Natural killer cell (primary cell): ENCODE measurements around the gene SRXN1. TPM values are rescaled to one million over a fixed set of nuclear protein-coding genes. Genes with fewer than 3 reads are reported as not detected.

Source experiments
- ATAC-seq, 3 donors: fragments of 150-1000 bp in 2 of 3; fragments of 200-7000 bp in 1 of 3; cut with Tn5 transposase; 1 replicate in 1 of 3; 2 replicates in 2 of 3; pipeline ENCODE4 v1.10.0; 2021; ENCODE audit warnings: mild to moderate bottlenecking in 2 of 3, moderate library complexity in 2 of 3
- DNase-seq, 2 donors: peaks; one replicate each; pipeline versions ENCODE4 v3.0.0 to v3.0.0-alpha.2; 2013 to 2021; ENCODE audit warnings: mixed read lengths in 1 of 2
- H3K27ac ChIP-seq: one replicate; pipeline ENCODE4 v1.5.1; 2013; ENCODE audit warnings: mild to moderate bottlenecking, low read length
- H3K27me3 ChIP-seq: one replicate; pipeline ENCODE4 v1.6.1; 2013; ENCODE audit warnings: low read length; ENCODE audit not compliant: control insufficient read depth, insufficient read depth
- H3K36me3 ChIP-seq: one replicate; pipeline ENCODE4 v1.6.1; 2013; ENCODE audit warnings: low read length; ENCODE audit not compliant: control insufficient read depth, insufficient read depth
- H3K4me1 ChIP-seq: one replicate; pipeline ENCODE4 v1.6.1; 2013; ENCODE audit warnings: low read length; ENCODE audit not compliant: control insufficient read depth, insufficient read depth
- H3K4me3 ChIP-seq: one replicate; pipeline ENCODE4 v1.5.1; 2013; ENCODE audit warnings: low read length
- H3K9me3 ChIP-seq: one replicate; pipeline ENCODE4 v1.6.1; 2013; ENCODE audit warnings: low read length; ENCODE audit not compliant: control insufficient read depth, insufficient read depth
- H3K27ac Mint-ChIP-seq, 2 donors: one replicate each; pipeline ENCODE4 v1.8.0; 2022; ENCODE audit warnings: mild to moderate bottlenecking in 2 of 2, mixed read lengths in 2 of 2, moderate library complexity in 1 of 2
- H3K27me3 Mint-ChIP-seq, 2 donors: one replicate each; pipeline ENCODE4 v1.8.0; 2022; ENCODE audit warnings: low read depth in 2 of 2, mixed read lengths in 2 of 2
- H3K36me3 Mint-ChIP-seq: one replicate; pipeline ENCODE4 v1.8.0; 2022; ENCODE audit warnings: mixed read lengths
- H3K4me1 Mint-ChIP-seq, 2 donors: one replicate each; pipeline ENCODE4 v1.8.0; 2022; ENCODE audit warnings: mixed read lengths in 2 of 2
- H3K4me3 Mint-ChIP-seq: one replicate; pipeline ENCODE4 v1.8.0; 2022; ENCODE audit warnings: mild to moderate bottlenecking, moderate library complexity, mixed read lengths
- H3K9me3 Mint-ChIP-seq, 2 donors: one replicate each; pipeline ENCODE4 v1.8.0; 2022; ENCODE audit warnings: mixed read lengths in 2 of 2
- WGBS: methylation state at CpG from one replicate; pipeline ENCODE4 v1.1.7; 2013; ENCODE audit warnings: missing lambda C conversion rate; ENCODE audit not compliant: insufficient coverage; 5-methylcytosine and 5-hydroxymethylcytosine counted together
- intact Hi-C: fragments of 100-400 bp; cut with micrococcal nuclease; formaldehyde crosslinking; loops from one replicate; pipeline ENCODE4 v1.14.2; 2022
- total RNA-seq, 4 donors: library from RNA; stranded (reverse); fragments of 120-200 nt in 1 of 4; gene quantifications; one replicate each; pipeline versions ENCODE4 v1.2.3 to v1.2.4, GENCODE V29; 2013 to 2022
- TF ChIP-seq, protein P1 (sequence below): fragments of 200-600 bp; IDR thresholded peaks from one replicate; pipeline ENCODE4 v1.8.0; 2022; ENCODE audit warnings: antibody characterized with exemption

Gene SRXN1
- total RNA-seq, 3 donors from 2014 or later (not counting 1 experiment from before 2014, with no cell fraction given) = 9.1 to 16.7 (median 11.6) TPM

DNA sequence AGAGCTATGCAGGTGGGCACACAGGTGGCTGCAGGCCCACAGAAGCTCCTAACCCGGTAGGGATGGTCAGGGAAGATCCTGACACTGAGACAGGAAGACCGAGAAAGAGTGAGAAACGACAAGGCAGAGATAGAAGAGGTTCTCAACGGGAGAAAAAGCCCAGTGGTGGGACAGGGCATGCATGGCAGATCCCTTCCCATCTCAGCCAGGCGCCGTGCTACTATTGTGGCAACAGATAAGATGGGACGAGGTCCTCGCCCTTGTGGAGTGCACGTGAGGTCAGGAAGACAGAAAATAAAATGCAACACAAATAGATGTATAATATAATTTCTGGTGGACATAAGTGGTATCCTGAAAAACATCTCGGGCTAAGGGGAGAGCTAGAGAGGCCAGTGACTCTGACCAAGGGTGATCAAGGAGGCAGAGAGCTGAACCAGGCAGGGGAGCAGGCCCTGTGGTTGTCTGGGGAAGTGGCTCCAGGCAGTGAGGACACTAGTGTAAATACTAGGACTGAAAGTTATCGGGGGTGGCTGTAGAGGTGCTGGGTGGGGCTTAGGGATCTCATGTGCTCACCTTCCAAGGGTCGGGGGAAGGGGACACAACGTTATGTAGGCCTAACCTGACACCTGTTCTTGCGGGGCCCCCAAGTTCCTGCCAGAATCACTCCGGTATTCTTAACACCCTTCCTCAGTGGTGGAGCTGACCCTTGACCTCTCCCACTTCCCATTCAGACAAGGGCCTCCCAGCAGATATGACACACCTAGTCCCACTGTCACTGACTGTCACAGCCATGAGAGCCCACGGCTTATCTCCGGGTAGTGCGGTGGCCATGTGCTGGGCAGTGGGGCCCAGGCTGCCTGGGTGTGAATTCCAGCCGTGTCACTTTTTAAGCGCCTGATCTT lies 1.0 kb downstream of the SRXN1 start:
- WGBS = 66% methylated on average over 19 of the region's 20 CpGs
- peak overlapping the region; percentile 38 for H3K27ac ChIP-seq

DNA sequence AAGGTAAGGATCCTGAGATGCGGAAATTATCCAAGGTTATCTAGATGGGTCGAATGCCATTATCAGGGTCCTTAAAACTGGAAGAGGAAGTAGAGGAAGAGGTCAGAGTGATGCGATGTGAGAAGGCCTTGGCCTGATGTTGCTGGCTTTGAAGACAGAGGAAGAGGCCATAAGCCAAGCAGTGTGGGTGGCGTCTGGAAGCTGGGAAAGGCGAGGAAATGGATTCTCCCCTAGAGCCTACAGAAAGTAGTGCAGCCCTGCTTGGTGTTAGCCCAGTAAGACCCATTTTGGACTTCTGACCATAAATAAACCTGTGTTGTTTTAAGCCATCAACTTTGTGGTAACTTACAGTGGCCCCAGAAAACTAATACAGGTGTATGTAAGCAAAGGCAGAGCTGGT lies 2.0 kb downstream of the SRXN1 start:
- Mint-ChIP-seq H3K4me1 (peaks cover 39 to 48% of the 10 kb centered on the region in 2 donors), H3K27me3 (peaks cover 0 to 3% of the 10 kb centered on the region in 2 donors), H3K36me3 (no peaks in the 10 kb centered on the region), H3K9me3 (no peaks in the 10 kb centered on the region), H3K27ac (peak overlapping the region; percentile 68 to 76), H3K4me3 (peak overlapping the region; percentile 85)
- DNase-seq (no peak), ATAC-seq (no peak)
- TF ChIP-seq, protein P1, sequence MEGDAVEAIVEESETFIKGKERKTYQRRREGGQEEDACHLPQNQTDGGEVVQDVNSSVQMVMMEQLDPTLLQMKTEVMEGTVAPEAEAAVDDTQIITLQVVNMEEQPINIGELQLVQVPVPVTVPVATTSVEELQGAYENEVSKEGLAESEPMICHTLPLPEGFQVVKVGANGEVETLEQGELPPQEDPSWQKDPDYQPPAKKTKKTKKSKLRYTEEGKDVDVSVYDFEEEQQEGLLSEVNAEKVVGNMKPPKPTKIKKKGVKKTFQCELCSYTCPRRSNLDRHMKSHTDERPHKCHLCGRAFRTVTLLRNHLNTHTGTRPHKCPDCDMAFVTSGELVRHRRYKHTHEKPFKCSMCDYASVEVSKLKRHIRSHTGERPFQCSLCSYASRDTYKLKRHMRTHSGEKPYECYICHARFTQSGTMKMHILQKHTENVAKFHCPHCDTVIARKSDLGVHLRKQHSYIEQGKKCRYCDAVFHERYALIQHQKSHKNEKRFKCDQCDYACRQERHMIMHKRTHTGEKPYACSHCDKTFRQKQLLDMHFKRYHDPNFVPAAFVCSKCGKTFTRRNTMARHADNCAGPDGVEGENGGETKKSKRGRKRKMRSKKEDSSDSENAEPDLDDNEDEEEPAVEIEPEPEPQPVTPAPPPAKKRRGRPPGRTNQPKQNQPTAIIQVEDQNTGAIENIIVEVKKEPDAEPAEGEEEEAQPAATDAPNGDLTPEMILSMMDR = no peak
- Histone ChIP-seq H3K27ac (no peak overlapping the region), H3K27me3 (no peaks in the 10 kb centered on the region), H3K4me1 (peaks cover 22% of the 10 kb centered on the region), H3K4me3 (no peak overlapping the region), H3K36me3 (peaks cover 16% of the 10 kb centered on the region), H3K9me3 (no peaks in the 10 kb centered on the region)
- intact Hi-C loops = loop anchor here (5.0 kb wide), 1 partner anchor 181 kb away; the partner anchor contains the start of gene FAM110A
- 92% methylated on average over 5 of the region's 5 CpGs for WGBS

More for the DNA sequence above, 1.0 kb downstream of the SRXN1 start:
- TF ChIP-seq, protein P1 = no peak
- peaks cover 39 to 48% of the 10 kb centered on the region in 2 donors for H3K4me1 Mint-ChIP-seq
- peak overlapping the region; percentile 85 for H3K4me3 Mint-ChIP-seq
- H3K4me1 ChIP-seq = peaks cover 22% of the 10 kb centered on the region
- no peaks in the 10 kb centered on the region for H3K9me3 Mint-ChIP-seq
- no peaks in the 10 kb centered on the region for H3K36me3 Mint-ChIP-seq
- ATAC-seq = no peak
- peak overlapping the region; percentile 59 for H3K4me3 ChIP-seq
- no peaks in the 10 kb centered on the region for H3K27me3 ChIP-seq
- no peak for DNase-seq
- peaks cover 15% of the 10 kb centered on the region for H3K36me3 ChIP-seq
- H3K9me3 ChIP-seq = no peaks in the 10 kb centered on the region
- intact Hi-C loops = loop anchor here (5.0 kb wide), 1 partner anchor 180 kb away; the partner anchor contains the start of gene FAM110A
- H3K27me3 Mint-ChIP-seq = peaks cover 3 to 6% of the 10 kb centered on the region in 2 donors
- H3K27ac Mint-ChIP-seq = peak overlapping the region; percentile 68 to 76

DNA sequence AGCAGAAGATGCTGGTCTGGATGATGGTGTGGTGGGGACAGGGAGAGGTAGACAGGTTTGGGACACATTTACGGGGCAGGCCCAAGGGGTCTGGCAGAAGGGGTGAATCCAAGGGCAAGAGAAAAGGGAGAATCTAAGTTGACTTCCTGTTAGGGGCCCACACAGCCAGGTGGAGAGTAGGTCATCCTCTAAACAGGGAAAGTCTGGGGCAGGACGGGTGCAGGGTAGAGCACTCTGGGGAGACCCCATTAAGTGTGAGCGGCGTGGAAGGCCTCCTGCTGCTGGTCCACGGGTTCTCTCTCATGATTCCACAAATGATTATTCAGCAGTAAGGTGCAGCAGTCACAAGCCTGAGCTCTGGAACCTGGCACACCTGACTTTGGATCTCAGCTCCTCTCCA lies 2.7 kb downstream of the SRXN1 start:
- H3K36me3 Mint-ChIP-seq = no peaks in the 10 kb centered on the region
- Histone ChIP-seq H3K9me3 (no peaks in the 10 kb centered on the region), H3K27ac (no peak overlapping the region), H3K4me1 (peaks cover 27% of the 10 kb centered on the region), H3K4me3 (no peak overlapping the region), H3K36me3 (peaks cover 16% of the 10 kb centered on the region), H3K27me3 (no peaks in the 10 kb centered on the region)
- no peak for DNase-seq
- H3K27me3 Mint-ChIP-seq = peaks cover 0 to 1% of the 10 kb centered on the region in 2 donors
- H3K9me3 Mint-ChIP-seq = no peaks in the 10 kb centered on the region
- peaks cover 39 to 54% of the 10 kb centered on the region in 2 donors for H3K4me1 Mint-ChIP-seq
- TF ChIP-seq, protein P1 = no peak
- H3K27ac Mint-ChIP-seq = peak overlapping the region; percentile 65 to 76
- intact Hi-C loops = loop anchor here (5.0 kb wide), 1 partner anchor 182 kb away; the partner anchor contains the start of gene FAM110A
- no peak for ATAC-seq
- over 99% methylated on average over 5 of the region's 5 CpGs for WGBS
- H3K4me3 Mint-ChIP-seq = peak overlapping the region; percentile 85
